HEK293 (cell line): Measurements from ENCODE around the gene PDIA5.

Experiments used
- CTCF ChIA-PET: fragments of 350-600 bp; formaldehyde crosslinking; extraction: SDS; loops from one replicate; lab custom pipeline; 2021; ENCODE audit warnings: antibody characterized with exemption; lab: Yijun Ruan, JAX
- POLR2A ChIA-PET: fragments of 300-600 bp; formaldehyde crosslinking; extraction: SDS; loops from one replicate; lab custom pipeline; 2020; ENCODE audit warnings: antibody characterized with exemption, inconsistent platforms; lab: Yijun Ruan, JAX
- H3K27ac ChIP-seq: fragments of 200-500 bp; sonication (Bioruptor generic); 2 replicates; pipeline ENCODE4 v1.5.1; 2014; ENCODE audit warnings: low read depth, low read length, control low read depth, inconsistent platforms; ENCODE audit errors: extremely low read depth
- H3K36me3 ChIP-seq, 2 experiments: fragments of 200-500 bp in 1 of 2; sonication (Bioruptor generic) in 1 of 2; 1 replicate in 1 of 2; 2 replicates in 1 of 2; pipeline ENCODE4 v1.5.1; 2014 to 2017; ENCODE audit warnings: inconsistent platforms in 2 of 2, low read length in 2 of 2; ENCODE audit not compliant: control insufficient read depth in 2 of 2, insufficient read depth in 1 of 2
- H3K4me1 ChIP-seq: fragments of 200-500 bp; sonication (Bioruptor generic); 2 replicates; pipeline ENCODE4 v1.5.1; 2014; ENCODE audit warnings: mild to moderate bottlenecking, low read length, inconsistent platforms; ENCODE audit not compliant: control insufficient read depth, insufficient read depth
- H3K4me3 ChIP-seq: 2 replicates; pipeline ENCODE4 v1.5.1; 2011; ENCODE audit warnings: low read depth, mild to moderate bottlenecking, control low read depth, low read length, moderate library complexity
- H3K9me3 ChIP-seq: fragments of 200-500 bp; sonication (Bioruptor generic); 2 replicates; pipeline ENCODE4 v1.5.1; 2014; ENCODE audit warnings: low read depth, low read length, inconsistent platforms; ENCODE audit not compliant: control insufficient read depth, insufficient read depth
- GLIS1 ChIP-seq: fragments of 450-650 bp; formaldehyde crosslinking; IDR thresholded peaks from 2 replicates; pipeline ENCODE4 v1.5.1; 2016; ENCODE audit warnings: missing biosample characterization, missing genetic modification characterization
- RBAK ChIP-seq: fragments of 450-650 bp; formaldehyde crosslinking; IDR thresholded peaks from 2 replicates; pipeline ENCODE4 v1.5.1; 2016; ENCODE audit warnings: missing biosample characterization, missing genetic modification characterization
- TRIM28 ChIP-seq: IDR thresholded peaks from 2 replicates; pipeline ENCODE4 v1.6.1; 2011; ENCODE audit warnings: low read length, control low read depth, borderline replicate concordance
- ZBTB17 ChIP-seq: fragments of 450-650 bp; formaldehyde crosslinking; IDR thresholded peaks from 2 replicates; pipeline ENCODE4 v1.5.1; 2016; ENCODE audit warnings: missing biosample characterization, missing genetic modification characterization
- ZBTB48 ChIP-seq: fragments of 450-650 bp; formaldehyde crosslinking; IDR thresholded peaks from 2 replicates; pipeline ENCODE4 v1.5.1; 2016; ENCODE audit warnings: missing biosample characterization, missing genetic modification characterization
- ZNF16 ChIP-seq: fragments of 450-650 bp; formaldehyde crosslinking; IDR thresholded peaks from 2 replicates; pipeline ENCODE4 v1.5.1; 2016; ENCODE audit warnings: low read depth, missing biosample characterization, missing genetic modification characterization
- ZNF341 ChIP-seq: fragments of 450-650 bp; formaldehyde crosslinking; IDR thresholded peaks from 2 replicates; pipeline ENCODE4; 2016; ENCODE audit warnings: low read depth, missing biosample characterization, missing genetic modification characterization
- ZNF366 ChIP-seq: fragments of 450-650 bp; formaldehyde crosslinking; conservative IDR thresholded peaks from 2 replicates; pipeline ENCODE4 v1.5.1; 2016; ENCODE audit warnings: missing biosample characterization, missing genetic modification characterization
- ZNF529 ChIP-seq: fragments of 450-650 bp; formaldehyde crosslinking; IDR thresholded peaks from 2 replicates; pipeline ENCODE4 v1.5.1; 2017; ENCODE audit warnings: missing genetic modification characterization, missing biosample characterization; ENCODE audit not compliant: insufficient replicate concordance
- ZNF623 ChIP-seq: fragments of 450-650 bp; formaldehyde crosslinking; IDR thresholded peaks from 2 replicates; pipeline ENCODE4 v1.5.1; 2016; ENCODE audit warnings: missing biosample characterization, missing genetic modification characterization
- ZNF776 ChIP-seq: fragments of 450-650 bp; formaldehyde crosslinking; IDR thresholded peaks from 2 replicates; pipeline ENCODE4 v1.5.0; 2017; ENCODE audit warnings: missing biosample characterization, missing genetic modification characterization, borderline replicate concordance
- ZSCAN16 ChIP-seq: fragments of 450-650 bp; formaldehyde crosslinking; IDR thresholded peaks from 2 replicates; pipeline ENCODE4 v1.5.1; 2016; ENCODE audit warnings: missing biosample characterization, missing genetic modification characterization
- TF ChIP-seq, protein P1 (sequence below): fragments of 450-650 bp; formaldehyde crosslinking; IDR thresholded peaks from 2 replicates; pipeline ENCODE4 v1.5.1; 2017; ENCODE audit warnings: missing biosample characterization, mild to moderate bottlenecking, missing genetic modification characterization, moderate library complexity
- TF ChIP-seq, protein P2 (sequence below): fragments of 450-650 bp; formaldehyde crosslinking; IDR thresholded peaks from 2 replicates; pipeline ENCODE4 v1.5.1; 2016; ENCODE audit warnings: missing biosample characterization, missing genetic modification characterization
- TF ChIP-seq, protein P3 (sequence below): fragments of 450-650 bp; formaldehyde crosslinking; IDR thresholded peaks from 2 replicates; pipeline ENCODE4 v1.5.1; 2016; ENCODE audit warnings: missing biosample characterization, missing genetic modification characterization

Gene PDIA5

DNA sequence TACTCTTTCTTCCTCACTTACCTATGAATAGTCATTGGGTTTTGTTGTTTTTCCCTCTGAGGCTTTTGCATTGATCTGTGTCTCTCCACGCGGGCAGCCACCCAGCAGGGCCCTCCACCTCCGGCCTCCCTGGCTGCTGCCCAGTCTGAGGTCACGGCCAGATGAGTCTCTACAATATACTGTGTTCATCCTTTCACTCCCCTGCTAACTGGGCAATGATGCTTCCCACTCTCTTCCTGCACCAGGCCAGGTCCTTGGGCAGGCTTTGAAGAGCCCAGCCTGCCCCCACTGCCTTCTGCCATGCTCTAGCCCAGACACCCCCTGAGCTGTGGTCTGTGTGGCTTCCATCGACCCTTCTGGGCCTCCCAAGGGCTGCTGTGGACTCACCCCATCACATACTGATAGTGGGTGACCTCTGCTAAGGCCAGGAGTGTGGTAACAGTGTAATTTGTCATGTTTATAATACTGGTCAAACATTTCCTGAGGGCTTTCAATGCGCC is 18.0 kb downstream of the PDIA5 start:
- no peak for TF ChIP-seq ZNF776
- TF ChIP-seq GLIS1 = peak; percentile 23
- no peaks in the 10 kb centered on the region for H3K9me3 ChIP-seq
- no peak overlapping the region; the same call in 1 of the 2 replicates for H3K27ac ChIP-seq
- ChIA-PET CTCF (no interaction called here), POLR2A (no interaction called here)
- peaks cover 18% of the 10 kb centered on the region for H3K4me1 ChIP-seq
- peaks cover 0 to 6% of the 10 kb centered on the region in 2 experiments; a peak in 1 of 3 replicates for H3K36me3 ChIP-seq
- no peak overlapping the region for H3K4me3 ChIP-seq

DNA sequence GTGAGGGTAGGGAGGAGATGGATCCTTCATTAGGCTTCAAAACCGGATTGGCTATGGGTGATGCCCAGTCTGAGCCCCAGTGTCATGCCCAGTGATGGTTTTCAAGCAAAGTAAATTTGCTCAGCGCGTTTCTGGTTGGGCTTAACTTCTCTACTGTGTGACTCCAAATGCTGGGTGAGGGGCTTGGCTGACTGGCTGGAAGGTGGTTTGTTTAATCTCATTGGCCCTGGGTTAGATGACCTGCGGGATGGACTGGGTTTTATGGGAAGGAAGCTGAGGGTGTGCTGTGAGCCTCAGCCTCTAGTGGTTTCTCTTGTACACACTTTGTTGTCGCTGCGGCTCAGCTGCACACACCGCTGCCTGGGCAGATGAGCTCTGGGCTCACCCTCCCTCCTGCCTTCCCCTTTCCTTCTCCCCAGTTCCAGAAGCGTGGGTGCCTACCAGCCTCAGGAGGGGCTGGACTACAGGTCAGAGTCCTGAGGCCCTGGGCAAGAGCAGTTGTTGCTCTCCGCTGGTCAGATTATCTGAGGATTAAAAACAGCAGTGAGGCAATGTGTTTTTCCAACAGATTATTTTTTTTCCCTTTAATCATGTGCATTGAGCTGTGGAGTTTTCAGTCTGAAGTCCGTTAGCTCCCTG is 18.6 kb downstream of the PDIA5 start:
- ChIA-PET CTCF (no interaction called here), POLR2A (no interaction called here)
- H3K36me3 ChIP-seq = peaks cover 0 to 12% of the 10 kb centered on the region in 2 experiments; a peak in 1 of 3 replicates
- H3K27ac ChIP-seq = no peak overlapping the region
- peaks cover 18% of the 10 kb centered on the region for H3K4me1 ChIP-seq
- H3K4me3 ChIP-seq = no peak overlapping the region
- TF ChIP-seq ZNF366 (tag by site-specific recombination) (no peak), ZSCAN16 (tag by site-specific recombination) (0 out of 2 replicates have a peak, but pooled peaks have one; percentile 21), TRIM28 (peak; percentile 62; the same call in 1 of the 2 replicates), ZNF341 (peak; percentile 48), ZNF16 (tag by site-specific recombination) (no peak), ZBTB17 (tag by site-specific recombination) (peak; percentile 13; the same call in 1 of the 2 replicates)
- TF ChIP-seq, protein P1, sequence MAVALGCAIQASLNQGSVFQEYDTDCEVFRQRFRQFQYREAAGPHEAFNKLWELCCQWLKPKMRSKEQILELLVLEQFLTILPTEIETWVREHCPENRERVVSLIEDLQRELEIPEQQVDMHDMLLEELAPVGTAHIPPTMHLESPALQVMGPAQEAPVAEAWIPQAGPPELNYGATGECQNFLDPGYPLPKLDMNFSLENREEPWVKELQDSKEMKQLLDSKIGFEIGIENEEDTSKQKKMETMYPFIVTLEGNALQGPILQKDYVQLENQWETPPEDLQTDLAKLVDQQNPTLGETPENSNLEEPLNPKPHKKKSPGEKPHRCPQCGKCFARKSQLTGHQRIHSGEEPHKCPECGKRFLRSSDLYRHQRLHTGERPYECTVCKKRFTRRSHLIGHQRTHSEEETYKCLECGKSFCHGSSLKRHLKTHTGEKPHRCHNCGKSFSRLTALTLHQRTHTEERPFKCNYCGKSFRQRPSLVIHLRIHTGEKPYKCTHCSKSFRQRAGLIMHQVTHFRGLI (tag by site-specific recombination) = peak; percentile 94
- TF ChIP-seq, protein P2, sequence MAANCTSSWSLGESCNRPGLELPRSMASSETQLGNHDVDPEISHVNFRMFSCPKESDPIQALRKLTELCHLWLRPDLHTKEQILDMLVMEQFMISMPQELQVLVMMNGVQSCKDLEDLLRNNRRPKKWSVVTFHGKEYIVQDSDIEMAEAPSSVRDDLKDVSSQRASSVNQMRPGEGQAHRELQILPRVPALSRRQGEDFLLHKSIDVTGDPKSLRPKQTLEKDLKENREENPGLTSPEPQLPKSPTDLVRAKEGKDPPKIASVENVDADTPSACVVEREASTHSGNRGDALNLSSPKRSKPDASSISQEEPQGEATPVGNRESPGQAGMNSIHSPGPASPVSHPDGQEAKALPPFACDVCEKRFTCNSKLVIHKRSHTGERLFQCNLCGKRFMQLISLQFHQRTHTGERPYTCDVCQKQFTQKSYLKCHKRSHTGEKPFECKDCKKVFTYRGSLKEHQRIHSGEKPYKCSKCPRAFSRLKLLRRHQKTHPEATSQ (tag by site-specific recombination) = no peak
- no peaks in the 10 kb centered on the region for H3K9me3 ChIP-seq

DNA sequence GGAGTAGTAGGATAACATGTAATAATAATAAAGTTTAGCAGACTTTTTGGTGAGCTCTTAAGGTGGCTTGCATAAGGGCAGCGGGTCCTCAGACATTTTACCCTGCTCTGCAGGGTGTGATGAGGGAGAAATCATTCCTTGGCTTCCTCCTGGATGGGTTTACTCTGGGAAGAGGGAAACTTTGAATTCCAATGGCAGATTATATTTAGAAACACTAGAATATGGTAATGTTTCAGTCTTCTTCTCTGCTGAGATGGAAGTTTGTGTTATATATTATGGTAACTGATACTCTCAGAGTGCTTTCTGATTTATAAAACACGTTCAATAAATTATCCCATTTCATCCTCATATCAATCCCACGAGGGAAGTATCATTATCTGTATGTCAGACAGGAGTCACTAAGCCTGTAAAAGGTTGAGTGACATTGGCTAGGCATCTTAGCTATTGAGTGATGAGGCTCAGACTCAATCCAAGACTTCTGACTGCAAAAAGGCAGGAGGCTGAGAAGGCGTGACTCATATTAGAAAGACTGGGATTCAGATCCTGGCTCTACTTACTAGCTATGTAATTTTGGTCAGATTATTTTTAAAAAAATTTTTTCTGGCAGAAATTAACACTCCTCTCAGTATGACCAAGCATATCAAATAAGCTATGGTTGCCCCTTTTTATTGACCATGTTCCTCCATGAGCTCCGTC is 19.3 kb downstream of the PDIA5 start:
- Histone ChIP-seq H3K9me3 (no peaks in the 10 kb centered on the region), H3K4me1 (peaks cover 18% of the 10 kb centered on the region), H3K36me3 (peaks cover 0 to 17% of the 10 kb centered on the region in 2 experiments; a peak in 1 of 3 replicates), H3K27ac (no peak overlapping the region), H3K4me3 (no peak overlapping the region)
- TF ChIP-seq, protein P3, sequence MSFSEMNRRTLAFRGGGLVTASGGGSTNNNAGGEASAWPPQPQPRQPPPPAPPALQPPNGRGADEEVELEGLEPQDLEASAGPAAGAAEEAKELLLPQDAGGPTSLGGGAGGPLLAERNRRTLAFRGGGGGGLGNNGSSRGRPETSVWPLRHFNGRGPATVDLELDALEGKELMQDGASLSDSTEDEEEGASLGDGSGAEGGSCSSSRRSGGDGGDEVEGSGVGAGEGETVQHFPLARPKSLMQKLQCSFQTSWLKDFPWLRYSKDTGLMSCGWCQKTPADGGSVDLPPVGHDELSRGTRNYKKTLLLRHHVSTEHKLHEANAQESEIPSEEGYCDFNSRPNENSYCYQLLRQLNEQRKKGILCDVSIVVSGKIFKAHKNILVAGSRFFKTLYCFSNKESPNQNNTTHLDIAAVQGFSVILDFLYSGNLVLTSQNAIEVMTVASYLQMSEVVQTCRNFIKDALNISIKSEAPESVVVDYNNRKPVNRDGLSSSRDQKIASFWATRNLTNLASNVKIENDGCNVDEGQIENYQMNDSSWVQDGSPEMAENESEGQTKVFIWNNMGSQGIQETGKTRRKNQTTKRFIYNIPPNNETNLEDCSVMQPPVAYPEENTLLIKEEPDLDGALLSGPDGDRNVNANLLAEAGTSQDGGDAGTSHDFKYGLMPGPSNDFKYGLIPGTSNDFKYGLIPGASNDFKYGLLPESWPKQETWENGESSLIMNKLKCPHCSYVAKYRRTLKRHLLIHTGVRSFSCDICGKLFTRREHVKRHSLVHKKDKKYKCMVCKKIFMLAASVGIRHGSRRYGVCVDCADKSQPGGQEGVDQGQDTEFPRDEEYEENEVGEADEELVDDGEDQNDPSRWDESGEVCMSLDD (tag by site-specific recombination) = no peak
- no peak for TF ChIP-seq RBAK (tag by site-specific recombination)
- TF ChIP-seq ZNF623 (tag by site-specific recombination) = no peak
- no peak for TF ChIP-seq ZNF529 (tag by site-specific recombination)
- TF ChIP-seq ZBTB48 (tag by site-specific recombination) = no peak
- no peak for TF ChIP-seq ZNF16 (tag by site-specific recombination)
- POLR2A ChIA-PET = no interaction called here
- CTCF ChIA-PET = no interaction called here
